DND-41 (cell line): ENCODE data around the gene FAM161B.
A peak's percentile ranks its signal among the peaks of the same experiment; 100 is the strongest.

Experiments used
- EZH2 ChIP-seq: IDR thresholded peaks from 3 replicates; pipeline ENCODE4 v1.6.1; 2012; ENCODE audit warnings: borderline replicate concordance, low read depth, mild to moderate bottlenecking, moderate library complexity, low read length, inconsistent platforms; ENCODE audit not compliant: severe bottlenecking
- TF ChIP-seq, protein P1 (sequence below): IDR thresholded peaks from 2 replicates; pipeline ENCODE4 v1.5.1; 2012; ENCODE audit warnings: borderline replicate concordance, low read length, moderate library complexity, mild to moderate bottlenecking; ENCODE audit not compliant: poor library complexity, severe bottlenecking; ENCODE audit errors: extremely low read depth

DNA sequence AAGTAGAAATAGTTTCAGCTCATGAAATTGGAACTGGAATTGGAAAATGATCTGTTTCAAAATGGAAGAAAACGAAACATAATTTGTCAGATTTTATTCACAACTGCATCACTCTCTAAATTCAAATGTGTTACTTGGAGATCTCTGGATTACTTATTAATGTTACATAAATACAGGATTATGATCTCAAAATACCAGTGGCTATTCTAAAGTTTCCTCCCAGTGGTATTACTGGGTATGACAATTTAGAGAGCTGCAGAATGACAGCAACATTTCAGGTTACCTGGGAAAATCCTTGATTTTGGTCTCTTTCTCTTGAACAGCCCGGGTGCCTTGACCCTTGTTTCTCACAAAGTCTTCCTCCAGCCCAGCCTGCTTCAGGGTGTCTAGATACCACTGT, 14.2 kb downstream of the FAM161B start:
- TF ChIP-seq, protein P1, sequence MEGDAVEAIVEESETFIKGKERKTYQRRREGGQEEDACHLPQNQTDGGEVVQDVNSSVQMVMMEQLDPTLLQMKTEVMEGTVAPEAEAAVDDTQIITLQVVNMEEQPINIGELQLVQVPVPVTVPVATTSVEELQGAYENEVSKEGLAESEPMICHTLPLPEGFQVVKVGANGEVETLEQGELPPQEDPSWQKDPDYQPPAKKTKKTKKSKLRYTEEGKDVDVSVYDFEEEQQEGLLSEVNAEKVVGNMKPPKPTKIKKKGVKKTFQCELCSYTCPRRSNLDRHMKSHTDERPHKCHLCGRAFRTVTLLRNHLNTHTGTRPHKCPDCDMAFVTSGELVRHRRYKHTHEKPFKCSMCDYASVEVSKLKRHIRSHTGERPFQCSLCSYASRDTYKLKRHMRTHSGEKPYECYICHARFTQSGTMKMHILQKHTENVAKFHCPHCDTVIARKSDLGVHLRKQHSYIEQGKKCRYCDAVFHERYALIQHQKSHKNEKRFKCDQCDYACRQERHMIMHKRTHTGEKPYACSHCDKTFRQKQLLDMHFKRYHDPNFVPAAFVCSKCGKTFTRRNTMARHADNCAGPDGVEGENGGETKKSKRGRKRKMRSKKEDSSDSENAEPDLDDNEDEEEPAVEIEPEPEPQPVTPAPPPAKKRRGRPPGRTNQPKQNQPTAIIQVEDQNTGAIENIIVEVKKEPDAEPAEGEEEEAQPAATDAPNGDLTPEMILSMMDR: peak; percentile 49
- no peak for TF ChIP-seq EZH2
